ENCODE data around the gene IFT57.

The IFT57 gene

DNA sequence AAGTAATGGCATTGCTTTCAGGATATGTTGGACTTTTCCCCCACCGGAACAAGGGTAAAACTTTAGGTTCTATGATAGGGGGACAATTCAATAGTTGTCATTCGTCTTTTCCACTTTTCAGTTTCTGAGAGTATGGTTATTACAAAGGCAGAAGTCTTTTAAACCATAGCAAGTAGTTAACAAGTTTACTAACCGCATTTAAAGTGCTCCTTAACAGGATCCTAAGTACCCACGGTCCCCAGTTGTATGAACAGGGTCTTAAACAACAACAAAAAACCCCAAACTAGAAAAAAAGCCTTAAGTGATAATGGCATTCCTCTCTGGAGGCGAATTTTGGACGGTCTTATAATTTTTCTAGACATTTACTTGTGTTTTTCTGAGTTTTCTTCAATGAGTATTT is 831 bp downstream of the IFT57 start:
- in situ Hi-C loops (cut with MboI; ENCODE audit: low sequenced_read_pairs) = no loop called here

GRCh38 chr3:108219336-108219735 is 2.9 kb downstream of the IFT57 start:
- in situ Hi-C loops (cut with MboI; ENCODE audit: low sequenced_read_pairs) = no loop called here

DNA sequence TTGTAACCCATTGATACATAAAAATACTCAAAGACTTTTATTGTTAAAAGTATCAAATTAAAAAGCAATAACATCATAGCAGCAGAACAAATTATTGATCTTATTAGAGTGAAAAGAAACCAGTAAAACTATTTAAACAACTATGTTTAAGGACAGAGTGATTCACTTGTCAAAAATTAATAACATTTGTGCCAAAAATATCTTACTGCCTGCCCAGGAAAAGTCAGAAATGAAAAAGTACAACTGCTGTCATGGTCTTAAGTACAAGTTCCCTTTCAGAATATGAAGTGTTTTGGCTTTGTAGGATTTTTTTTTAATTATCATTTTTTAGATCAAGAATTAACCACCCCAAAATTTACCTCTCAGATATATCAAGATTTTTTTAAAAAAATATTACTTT is 3.4 kb downstream of the IFT57 start:
- in situ Hi-C loops (cut with MboI; ENCODE audit: low sequenced_read_pairs) = no loop called here

- in situ Hi-C loops (cut with MboI; ENCODE audit: low sequenced_read_pairs) = no loop called here
Observed at GRCh38 chr3:108215871-108216270, 6.4 kb downstream of the IFT57 start.

DNA sequence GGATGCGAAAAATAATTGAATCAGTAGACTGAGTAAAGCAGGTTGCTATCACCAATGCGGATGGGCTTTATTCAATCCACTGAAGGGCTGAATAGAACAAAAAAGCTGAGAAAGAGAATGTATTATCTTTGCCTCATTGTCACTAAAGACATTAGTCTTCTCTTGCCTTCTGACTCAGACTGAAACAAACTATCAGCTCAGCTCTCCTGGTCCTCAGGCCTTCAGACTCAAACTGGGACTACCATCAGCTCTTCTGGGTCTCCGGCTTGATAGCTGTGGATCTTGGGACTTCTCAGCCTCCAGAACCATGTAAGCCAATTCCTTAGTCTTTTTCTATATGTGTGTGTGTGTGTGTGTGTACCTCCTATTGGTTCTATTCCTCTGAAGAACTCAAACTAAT is 12.6 kb downstream of the IFT57 start:
- in situ Hi-C loops (cut with MboI; ENCODE audit: low sequenced_read_pairs) = no loop called here

DNA sequence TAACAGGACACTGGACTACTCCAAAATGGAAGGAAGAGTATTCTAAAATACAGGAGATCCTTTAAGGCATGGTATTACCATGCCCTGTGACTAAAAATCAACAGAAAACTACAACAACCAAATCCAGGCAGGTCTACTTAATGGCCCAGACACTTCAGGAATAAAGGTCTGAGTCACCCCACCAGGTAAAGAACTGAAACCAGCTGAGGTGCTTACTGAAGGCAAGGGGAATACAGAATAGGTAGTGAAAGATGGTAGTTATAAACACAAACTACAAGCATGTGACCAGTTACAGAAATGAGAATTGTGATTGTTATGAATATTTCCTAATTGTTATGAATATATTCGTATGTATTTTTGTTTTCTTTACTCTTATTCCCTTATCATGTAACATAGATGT is 13.4 kb downstream of the IFT57 start:
- in situ Hi-C loops (cut with MboI; ENCODE audit: low sequenced_read_pairs) = no loop called here

DNA sequence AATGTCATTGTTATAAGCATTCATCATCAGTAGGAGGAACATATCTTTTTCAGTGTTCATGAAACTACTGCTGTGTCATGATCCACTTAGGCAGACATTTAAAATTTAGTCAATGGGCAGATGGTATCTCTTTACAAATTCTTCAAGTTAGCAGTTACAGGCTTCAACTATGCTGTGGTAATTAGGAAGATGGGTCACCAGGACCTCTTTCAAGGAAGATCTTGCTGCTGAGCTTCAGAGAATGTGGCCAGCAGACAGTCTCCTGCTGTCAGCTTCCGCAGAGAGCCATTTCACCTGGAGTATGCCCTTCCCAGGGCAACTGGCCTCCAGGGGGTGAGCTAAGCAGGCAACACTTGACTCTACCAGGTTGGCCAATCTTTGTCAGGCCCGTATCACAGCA is 19.4 kb downstream of the IFT57 start:
- in situ Hi-C loops (cut with MboI; ENCODE audit: low sequenced_read_pairs) = no loop called here

DNA sequence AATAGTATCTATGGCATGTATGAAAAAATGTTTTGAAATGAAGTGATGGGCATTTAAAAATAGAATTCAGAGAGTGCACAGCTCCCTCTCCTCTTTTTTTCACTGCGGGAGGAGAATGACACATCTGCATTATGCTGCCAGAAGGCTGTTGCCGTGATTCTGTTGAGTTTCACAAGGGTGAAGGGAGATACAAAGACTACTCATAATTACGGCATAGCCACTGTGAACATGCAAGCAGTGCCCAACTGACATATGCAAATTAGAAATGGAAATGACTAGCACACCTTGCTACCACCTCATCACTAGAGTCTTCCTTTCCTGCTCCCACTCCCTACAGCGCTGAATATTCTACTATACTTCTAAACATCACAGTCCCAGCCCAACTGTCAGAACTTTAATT is 20.1 kb downstream of the IFT57 start:
- in situ Hi-C loops (cut with MboI; ENCODE audit: low sequenced_read_pairs) = no loop called here

- in situ Hi-C loops (cut with MboI; ENCODE audit: low sequenced_read_pairs) = no loop called here
Observed at GRCh38 chr3:108201258-108201657, 21.0 kb downstream of the IFT57 start.

- in situ Hi-C loops (cut with MboI; ENCODE audit: low sequenced_read_pairs) = no loop called here
Observed at GRCh38 chr3:108200578-108200977, 21.6 kb downstream of the IFT57 start.

GRCh38 chr3:108200024-108200423 is 22.2 kb downstream of the IFT57 start:
- in situ Hi-C loops (cut with MboI; ENCODE audit: low sequenced_read_pairs) = no loop called here

DNA sequence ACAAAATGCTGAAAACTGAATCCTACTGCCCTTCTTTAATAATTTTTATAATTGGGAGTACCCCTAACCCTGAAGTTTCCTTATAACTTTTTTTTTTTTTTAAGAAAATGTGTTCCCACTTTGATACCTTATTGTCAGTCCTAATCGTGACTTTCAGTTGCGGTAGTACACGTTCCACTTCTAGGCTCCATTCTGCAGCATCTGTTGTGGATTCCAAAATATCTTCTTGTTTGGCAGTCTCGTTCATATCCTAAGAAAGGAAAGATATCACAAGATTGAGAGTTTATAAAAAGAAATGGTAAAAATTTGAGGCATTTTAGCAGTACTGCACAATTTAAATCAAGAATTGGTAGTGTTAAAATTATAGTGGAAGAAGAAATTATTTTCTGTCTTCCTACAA is 30.8 kb downstream of the IFT57 start:
- in situ Hi-C loops (cut with MboI; ENCODE audit: low sequenced_read_pairs) = no loop called here

DNA sequence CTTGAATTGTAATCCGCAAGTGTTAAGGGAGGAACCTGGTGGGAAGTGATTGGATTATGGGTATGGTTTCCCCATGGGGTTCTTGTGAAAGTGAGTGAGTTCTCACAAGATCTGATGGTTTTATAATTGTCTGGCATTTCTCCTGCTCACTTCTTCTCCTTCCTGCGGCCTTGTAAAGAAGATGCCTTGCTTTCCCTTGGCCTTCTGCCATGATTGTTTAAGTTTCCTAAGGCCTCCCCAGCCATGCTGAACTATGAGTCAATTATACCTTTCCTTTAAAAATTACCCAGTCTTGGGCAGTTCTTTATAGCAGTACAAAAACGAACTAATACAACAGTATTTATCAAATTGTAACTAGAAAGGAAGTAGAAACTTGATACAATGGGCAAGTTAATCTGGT is 31.9 kb downstream of the IFT57 start:
- in situ Hi-C loops (cut with MboI; ENCODE audit: low sequenced_read_pairs) = no loop called here

- in situ Hi-C loops (cut with MboI; ENCODE audit: low sequenced_read_pairs) = no loop called here
Observed at GRCh38 chr3:108189440-108189839, 32.8 kb downstream of the IFT57 start.

- in situ Hi-C loops (cut with MboI; ENCODE audit: low sequenced_read_pairs) = no loop called here
Observed at GRCh38 chr3:108185536-108185935, 36.7 kb downstream of the IFT57 start.

GRCh38 chr3:108184824-108185223 is 37.4 kb downstream of the IFT57 start:
- in situ Hi-C loops (cut with MboI; ENCODE audit: low sequenced_read_pairs) = no loop called here

- in situ Hi-C loops (cut with MboI; ENCODE audit: low sequenced_read_pairs) = no loop called here
Observed at GRCh38 chr3:108183971-108184370, 38.3 kb downstream of the IFT57 start.

GRCh38 chr3:108183181-108183580 is 39.0 kb downstream of the IFT57 start:
- in situ Hi-C loops (cut with MboI; ENCODE audit: low sequenced_read_pairs) = no loop called here

DNA sequence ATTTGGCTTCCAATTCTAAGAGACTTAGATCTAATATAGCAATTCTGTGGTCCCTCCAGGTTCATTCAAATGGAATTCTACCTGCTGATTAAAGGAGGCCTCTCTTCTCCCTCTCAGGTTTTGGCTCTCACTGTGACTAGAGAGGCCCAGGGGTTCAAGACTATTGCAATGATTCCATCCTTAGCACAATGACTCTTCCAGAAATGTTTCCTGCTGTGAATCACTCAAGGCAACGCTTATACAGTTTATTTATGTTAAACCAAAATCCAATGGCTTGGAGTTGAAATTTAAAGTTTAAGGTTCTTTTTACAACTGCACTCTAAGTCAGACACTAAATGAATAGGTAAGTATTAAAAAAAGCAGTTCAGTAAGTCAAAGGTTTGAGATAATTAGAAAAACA is 39.9 kb downstream of the IFT57 start:
- in situ Hi-C loops (cut with MboI; ENCODE audit: low sequenced_read_pairs) = no loop called here

GRCh38 chr3:108181172-108181571 is 41.1 kb downstream of the IFT57 start:
- in situ Hi-C loops (cut with MboI; ENCODE audit: low sequenced_read_pairs) = no loop called here

DNA sequence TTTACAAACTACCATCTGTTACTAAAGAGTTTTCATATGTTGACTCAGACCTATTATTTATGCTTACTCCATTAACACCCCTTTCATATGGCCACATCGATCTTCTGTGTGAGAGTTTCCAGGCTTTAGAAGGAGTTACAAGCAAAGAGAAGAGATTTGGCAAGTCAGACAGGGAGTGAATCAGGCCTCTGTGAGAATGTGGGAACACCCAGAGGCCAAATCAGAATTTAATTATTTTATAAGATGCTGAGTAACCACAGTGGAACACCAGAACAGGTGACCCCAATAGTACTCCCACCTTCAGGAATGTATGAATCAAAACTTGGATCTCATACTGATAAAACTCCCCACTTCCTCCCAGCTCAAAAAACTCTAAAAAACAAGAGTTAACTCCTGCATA is 42.0 kb downstream of the IFT57 start:
- in situ Hi-C loops (cut with MboI; ENCODE audit: low sequenced_read_pairs) = no loop called here

GRCh38 chr3:108178676-108179075 is 43.5 kb downstream of the IFT57 start:
- in situ Hi-C loops (cut with MboI; ENCODE audit: low sequenced_read_pairs) = no loop called here

DNA sequence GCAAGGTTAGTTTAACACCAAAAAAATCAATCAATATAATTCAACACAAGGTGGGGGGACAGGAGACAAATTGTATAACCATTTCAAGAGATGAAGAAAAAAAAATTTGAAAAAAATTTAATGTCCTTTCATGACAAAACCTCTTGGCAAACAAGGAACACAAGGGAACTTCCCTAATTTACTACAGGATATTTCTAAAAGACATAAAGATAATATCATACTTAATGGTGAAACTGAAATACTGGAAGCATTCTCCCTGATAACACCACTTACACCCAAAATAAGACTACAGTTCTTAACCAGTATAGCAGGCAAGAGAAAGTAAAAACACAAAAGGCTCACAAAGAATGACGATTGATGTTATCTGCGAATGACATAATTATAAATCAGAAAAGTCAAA is 44.7 kb downstream of the IFT57 start:
- in situ Hi-C loops (cut with MboI; ENCODE audit: low sequenced_read_pairs) = no loop called here

DNA sequence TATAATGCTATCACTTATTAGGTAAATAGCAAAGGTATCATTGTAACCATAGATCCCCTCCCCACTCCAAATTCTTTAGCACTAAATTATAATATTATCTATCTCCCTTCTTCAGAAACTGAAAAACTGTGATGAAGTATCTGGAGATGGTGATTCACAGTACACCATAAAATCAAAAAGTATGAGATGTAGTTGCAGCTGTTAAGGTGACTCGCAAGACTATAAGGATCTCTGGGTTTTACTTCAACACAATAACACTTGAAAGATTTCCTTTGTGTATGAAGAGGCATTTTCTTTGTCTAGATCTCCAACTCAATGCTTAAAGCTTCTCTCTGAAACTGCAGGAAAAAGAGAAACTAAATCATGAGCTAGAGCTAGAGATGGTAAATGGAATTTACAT is 46.9 kb downstream of the IFT57 start:
- in situ Hi-C loops (cut with MboI; ENCODE audit: low sequenced_read_pairs) = no loop called here

Data from HL-60/S4 (cell line).